IMR-90 (cell line): ENCODE measurements around the gene PDIA3. TPM values are rescaled to one million over a fixed set of nuclear protein-coding genes. Genes with fewer than 3 reads are reported as not detected.

Experiments used
- ATAC-seq: fragments of 200-7000 bp; cut with Tn5 transposase; 2 replicates; pipeline ENCODE4 v1.9.1; 2020; ENCODE audit warnings: low read depth, mild to moderate bottlenecking, moderate library complexity
- BruUV-seq: library from RNA; stranded (reverse); fragments of 400-500 nt; replicated peaks from 2 replicates; lab custom pipeline; 2021; lab: Mats Ljungman, UMichigan
- CTCF ChIA-PET: fragments of 300-600 bp; formaldehyde crosslinking; extraction: SDS; loops from one replicate; lab custom pipeline; 2021; ENCODE audit warnings: antibody characterized with exemption; lab: Yijun Ruan, JAX
- POLR2A ChIA-PET: fragments of 300-600 bp; sonication (Branson Sonifier 250); formaldehyde crosslinking; loops from one replicate; lab custom pipeline; 2022; ENCODE audit warnings: antibody characterized with exemption; ENCODE audit not compliant: unreplicated experiment; lab: Charles Lee
- DNase-seq: peaks from one replicate; pipeline ENCODE4 v3.0.0; 2013
- H2AFZ ChIP-seq: replicated peaks from 2 replicates; pipeline ENCODE3; 2013; ENCODE audit warnings: low read length, mild to moderate bottlenecking; ENCODE audit not compliant: poor library complexity
- H2AK5ac ChIP-seq: 2 replicates; pipeline ENCODE4 v1.6.1; 2013; ENCODE audit warnings: low read depth, low read length, inconsistent platforms
- H2AK9ac ChIP-seq: replicated peaks from 2 replicates; pipeline ENCODE3; 2013; ENCODE audit warnings: mild to moderate bottlenecking, low read depth, low read length, moderate library complexity; ENCODE audit not compliant: poor library complexity
- H2BK120ac ChIP-seq: 2 replicates; pipeline ENCODE4 v1.6.1; 2013; ENCODE audit warnings: low read depth, low read length, inconsistent platforms
- H2BK15ac ChIP-seq: 3 replicates; pipeline ENCODE4 v1.6.1; 2013; ENCODE audit warnings: low read depth, low read length, inconsistent platforms
- H2BK20ac ChIP-seq: 2 replicates; pipeline ENCODE4 v1.6.1; 2013; ENCODE audit warnings: low read depth, mild to moderate bottlenecking, inconsistent platforms, low read length, moderate library complexity
- H2BK5ac ChIP-seq: 2 replicates; pipeline ENCODE4 v1.6.1; 2013; ENCODE audit warnings: mild to moderate bottlenecking, low read depth, low read length, inconsistent platforms; ENCODE audit not compliant: poor library complexity, severe bottlenecking
- H3K14ac ChIP-seq: replicated peaks from 2 replicates; pipeline ENCODE4 v1.6.1; 2013; ENCODE audit warnings: low read depth, low read length, inconsistent platforms
- H3K18ac ChIP-seq: 2 replicates; pipeline ENCODE4 v1.6.1; 2013; ENCODE audit warnings: low read depth, low read length, control low read depth
- H3K23ac ChIP-seq: 2 replicates; pipeline ENCODE4 v1.6.1; 2013; ENCODE audit warnings: low read depth, low read length, inconsistent platforms
- H3K27ac ChIP-seq: 2 replicates; pipeline ENCODE4 v1.5.1; 2013; ENCODE audit warnings: mild to moderate bottlenecking, control low read depth, low read length; ENCODE audit not compliant: insufficient read depth
- H3K27me3 ChIP-seq: 2 replicates; pipeline ENCODE4 v1.6.1; 2013; ENCODE audit warnings: low read length; ENCODE audit not compliant: control insufficient read depth, insufficient read depth
- H3K36me3 ChIP-seq: 2 replicates; pipeline ENCODE4 v1.6.1; 2013; ENCODE audit warnings: low read length, mixed read lengths; ENCODE audit not compliant: control insufficient read depth, insufficient read depth
- H3K4ac ChIP-seq: 2 replicates; pipeline ENCODE4 v1.6.1; 2013; ENCODE audit warnings: low read depth, low read length, inconsistent platforms
- H3K4me1 ChIP-seq: 2 replicates; pipeline ENCODE4 v1.6.1; 2013; ENCODE audit warnings: low read length, mixed read lengths; ENCODE audit not compliant: control insufficient read depth, insufficient read depth
- H3K4me2 ChIP-seq: 2 replicates; pipeline ENCODE4 v1.6.1; 2013; ENCODE audit warnings: low read depth, mild to moderate bottlenecking, control low read depth, low read length, moderate library complexity
- H3K4me3 ChIP-seq: 2 replicates; pipeline ENCODE4 v1.5.1; 2013; ENCODE audit warnings: low read depth, mild to moderate bottlenecking, control low read depth, low read length, moderate library complexity; ENCODE audit not compliant: insufficient read depth
- H3K56ac ChIP-seq: 2 replicates; pipeline ENCODE4 v1.6.1; 2013; ENCODE audit warnings: low read length, inconsistent platforms; ENCODE audit not compliant: insufficient read depth; ENCODE audit errors: extremely low read depth
- H3K79me1 ChIP-seq, 2 experiments: 2 replicates each; pipeline ENCODE4 v1.6.1; 2013; ENCODE audit warnings: low read length in 2 of 2, inconsistent platforms in 1 of 2, low read depth in 1 of 2
- H3K9ac ChIP-seq: 2 replicates; pipeline ENCODE4 v1.6.1; 2013; ENCODE audit warnings: low read depth, low read length, control low read depth
- H3K9me1 ChIP-seq: 2 replicates; pipeline ENCODE4 v1.6.1; 2013; ENCODE audit warnings: low read length, inconsistent platforms; ENCODE audit not compliant: insufficient read depth
- H3K9me3 ChIP-seq: 2 replicates; pipeline ENCODE4 v1.6.1; 2013; ENCODE audit warnings: low read length; ENCODE audit not compliant: control insufficient read depth, insufficient read depth
- H4K20me1 ChIP-seq: 2 replicates; pipeline ENCODE4 v1.6.1; 2013; ENCODE audit warnings: low read length, inconsistent platforms; ENCODE audit not compliant: insufficient read depth
- H4K5ac ChIP-seq: 2 replicates; pipeline ENCODE4 v1.6.1; 2013; ENCODE audit warnings: mild to moderate bottlenecking, low read depth, low read length, control low read depth
- H4K8ac ChIP-seq, 2 experiments: 2 replicates each; pipeline ENCODE4 v1.6.1; 2013; ENCODE audit warnings: low read depth in 2 of 2, low read length in 2 of 2, control low read depth in 1 of 2, inconsistent platforms in 1 of 2
- H4K91ac ChIP-seq: 2 replicates; pipeline ENCODE4 v1.6.1; 2013; ENCODE audit warnings: low read depth, low read length, inconsistent platforms; ENCODE audit not compliant: insufficient read depth
- CTCF ChIP-seq: conservative IDR thresholded peaks from 2 replicates; pipeline ENCODE4 v1.5.1; 2012; ENCODE audit warnings: mild to moderate bottlenecking, low read depth, low read length, improper control_type of control experiment
- MXI1 ChIP-seq: IDR thresholded peaks from 2 replicates; pipeline ENCODE4 v1.6.1; 2012; ENCODE audit warnings: low read depth, mild to moderate bottlenecking, low read length, moderate library complexity, borderline replicate concordance
- RAD21 ChIP-seq: IDR thresholded peaks from 2 replicates; pipeline ENCODE4 v1.6.1; 2012; ENCODE audit warnings: low read length, improper control_type of control experiment
- RFX5 ChIP-seq: IDR thresholded peaks from 2 replicates; pipeline ENCODE4 v1.8.0; 2012; ENCODE audit warnings: low read depth, mild to moderate bottlenecking, low read length, moderate library complexity
- SMC3 ChIP-seq: fragments of 150-350 bp; IDR thresholded peaks from 2 replicates; pipeline ENCODE4 v1.6.1; 2016; ENCODE audit warnings: low read depth, mild to moderate bottlenecking, antibody characterized with exemption, low read length, moderate library complexity
- USF2 ChIP-seq: fragments of 150-350 bp; IDR thresholded peaks from 2 replicates; pipeline ENCODE4 v1.6.1; 2017; ENCODE audit warnings: mild to moderate bottlenecking, antibody characterized with exemption, low read length, low read depth
- WGBS, 2 experiments: methylation state at CpG; one replicate each; pipeline versions ENCODE4 v1.1.5 to v1.1.7; 2013; ENCODE audit warnings: missing lambda C conversion rate in 2 of 2; ENCODE audit not compliant: insufficient read length in 1 of 2; ENCODE audit errors: extremely low coverage in 2 of 2; 5-methylcytosine and 5-hydroxymethylcytosine counted together
- dilution Hi-C: fragments of 300-500 bp; cut with HindIII; formaldehyde crosslinking; loops from one replicate; pipeline ENCODE4 v1.14.3; 2018; ENCODE audit warnings: low sequenced_read_pairs; ENCODE audit not compliant: unreplicated experiment
- in situ Hi-C: fragments of 300-500 bp; cut with MboI; formaldehyde crosslinking; loops from 3 replicates; pipeline ENCODE4 v1.14.3; 2019; ENCODE audit warnings: low sequenced_read_pairs, inconsistent platforms, mixed read lengths
- intact Hi-C: fragments of 100-400 bp; cut with micrococcal nuclease; formaldehyde crosslinking; loops from 2 replicates; pipeline ENCODE4 v1.10.0; 2022
- polyA plus RNA-seq, 3 experiments: library from polyadenylated mRNA; depleted of rRNA; stranded (reverse); fragments of >200 nt; gene quantifications; 2 replicates each; pipeline ENCODE4 v1.2.3, GENCODE V29; 2012; ENCODE audit warnings: low replicate concordance in 1 of 3
- total RNA-seq: library from RNA; depleted of rRNA; stranded (reverse); fragments of >200 nt; gene quantifications from 2 replicates; pipeline ENCODE4 v1.2.3, GENCODE V29; 2012

The PDIA3 gene
- total and polyA plus RNA-seq, 2 of the 4 experiments (the other 2 are of a cell fraction) = 103 to 396 TPM

DNA sequence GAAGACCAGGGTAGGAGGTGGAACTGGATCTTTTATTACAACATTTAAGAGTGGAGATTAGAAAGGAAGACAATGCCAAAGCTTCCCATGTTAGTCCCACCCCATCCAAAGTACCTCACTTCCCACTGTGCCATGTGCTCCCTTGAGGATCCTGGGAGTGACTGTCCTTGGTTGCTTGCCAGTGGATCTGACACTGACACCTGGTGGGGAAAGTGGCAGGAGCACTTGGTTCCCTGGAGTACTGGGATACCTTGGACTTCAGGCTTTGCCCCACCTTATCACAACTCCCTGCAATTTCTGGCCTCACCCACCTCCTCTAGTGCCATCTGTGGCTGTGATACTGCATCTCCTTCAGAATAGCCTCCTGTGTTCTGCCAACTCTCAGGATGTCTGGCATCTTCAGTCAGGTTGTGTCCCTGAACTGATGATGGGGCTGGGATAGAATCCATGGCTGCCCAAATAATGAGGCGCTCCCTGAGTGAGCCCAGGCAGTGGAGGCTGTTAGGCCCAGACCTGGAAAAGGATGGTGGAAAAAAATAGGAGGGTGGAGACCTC lies 29.2 kb downstream of the PDIA3 start:
- Histone ChIP-seq H3K9ac (no peak overlapping the region), H3K4me1 (peaks cover 5% of the 10 kb centered on the region; the same call in 1 of the 2 replicates), H4K20me1 (no peaks in the 10 kb centered on the region; the same call in 1 of the 2 replicates), H3K36me3 (peaks cover 11% of the 10 kb centered on the region), H3K9me3 (no peaks in the 10 kb centered on the region), H3K23ac (no peak overlapping the region), H3K4me2 (no peak overlapping the region), H2AFZ (peak overlapping the region; percentile 34), H3K56ac (no peak overlapping the region), H3K9me1 (0 out of 2 replicates have a peak, but pooled peaks cover 4% of the 10 kb centered on the region), H3K27ac (no peak overlapping the region), H3K4ac (no peak overlapping the region), H3K27me3 (no peaks in the 10 kb centered on the region), H3K18ac (no peak overlapping the region), H2AK5ac (no peak overlapping the region), H3K79me1 (peaks cover 5 to 6% of the 10 kb centered on the region in 2 experiments; a peak in 2 of 4 replicates), H2BK5ac (no peak overlapping the region), H3K4me3 (no peak overlapping the region), H4K5ac (no peak overlapping the region), H2BK20ac (no peak overlapping the region), H4K8ac (no peak overlapping the region), H2BK120ac (no peak overlapping the region), H3K14ac (no peak overlapping the region), H2AK9ac (peak overlapping the region; percentile 71), H4K91ac (no peak overlapping the region), H2BK15ac (no peak overlapping the region)
- TF ChIP-seq SMC3 = peak; percentile 13; the same call in 1 of the 2 replicates
- TF ChIP-seq CTCF = peak; percentile 30; the same call in 1 of the 2 replicates
- no peak for TF ChIP-seq RFX5
- no peak; the same call in 1 of the 2 replicates for TF ChIP-seq MXI1
- no peak for TF ChIP-seq RAD21
- TF ChIP-seq USF2 = no peak; the same call in 1 of the 2 replicates
- ATAC-seq = no peak
- no CpG with 5 or more reads among the region's 1 CpG for WGBS, 2 experiments
- dilution Hi-C loops = no loop called here
- POLR2A ChIA-PET = no interaction called here
- intact Hi-C loops = loop anchor here (10.0 kb wide), 1 partner anchor 261 kb away; the partner anchor contains the start of gene MAP1A
- in situ Hi-C loops = no loop called here
- BruUV-seq = no TSS peak
- DNase-seq = peak; percentile 58
- CTCF ChIA-PET = no interaction called here
